ENCODE data around the gene IRGQ.
"Not testable (repeated sequence)": the region's sequence is repeated elsewhere in the genome, so short reads cannot be mapped to it uniquely, and the experiment has no call there.

Gene IRGQ

GRCh38 chr19:43595999-43596841, at the start of gene IRGQ, which contains the start of gene ZNF576:
Gene IRGQ, minus strand, starts transcription at chr19:43596134. Its CDS starts 796 bp downstream, at chr19:43595338.
Gene ZNF576, plus strand, starts transcription at chr19:43596595. Its CDS starts 514 bp downstream, at chr19:43597109.
- ATAC-seq: peak; percentile 82 to 83

GRCh38 chr19:43644181-43644580, 48.2 kb upstream of the IRGQ start:
- no peak for ATAC-seq

- no peak for ATAC-seq
Measured at GRCh38 chr19:43643326-43643725, 47.4 kb upstream of the IRGQ start.

GRCh38 chr19:43642531-43642930, 46.6 kb upstream of the IRGQ start:
- ATAC-seq: no peak

GRCh38 chr19:43641333-43641732, 45.4 kb upstream of the IRGQ start:
- ATAC-seq: no peak

- no peak for ATAC-seq
Measured at GRCh38 chr19:43640424-43640757, 44.5 kb upstream of the IRGQ start.

- ATAC-seq: peak; percentile 75 to 83
Measured at GRCh38 chr19:43639519-43640423, 43.8 kb upstream of the IRGQ start, which contains the start of gene CADM4. Gene CADM4, minus strand, starts transcription at chr19:43639850. Its CDS starts 60 bp downstream, at chr19:43639790.

- ATAC-seq: no peak
Measured at GRCh38 chr19:43638995-43639518, 43.1 kb upstream of the IRGQ start.

- no peak for ATAC-seq
Measured at GRCh38 chr19:43638214-43638994, 42.5 kb upstream of the IRGQ start.

- no peak for ATAC-seq
Measured at GRCh38 chr19:43636121-43636683, 40.3 kb upstream of the IRGQ start.

- not testable (repeated sequence) for ATAC-seq
Measured at GRCh38 chr19:43635561-43635940, 39.6 kb upstream of the IRGQ start.

GRCh38 chr19:43634872-43635560, 39.1 kb upstream of the IRGQ start:
- ATAC-seq: no peak

GRCh38 chr19:43634506-43634871, 38.6 kb upstream of the IRGQ start:
- ATAC-seq: no peak

GRCh38 chr19:43634068-43634467, 38.1 kb upstream of the IRGQ start:
- ATAC-seq: no peak

GRCh38 chr19:43633520-43633919, 37.6 kb upstream of the IRGQ start:
- no peak for ATAC-seq

GRCh38 chr19:43631491-43631890, 35.6 kb upstream of the IRGQ start:
- no peak for ATAC-seq

GRCh38 chr19:43628646-43629326, 32.9 kb upstream of the IRGQ start:
- no peak for ATAC-seq

GRCh38 chr19:43626838-43627237, 30.9 kb upstream of the IRGQ start:
- ATAC-seq: no peak

GRCh38 chr19:43625918-43626579, 30.1 kb upstream of the IRGQ start:
- no peak for ATAC-seq

GRCh38 chr19:43624933-43625332, 29.0 kb upstream of the IRGQ start:
- ATAC-seq: peak; percentile 80 to 88

All from activated CD4-positive, CD25-positive, alpha-beta regulatory T cell treated with anti-CD3 and anti-CD28 coated beads, Interleukin-2, amount 50 U/mL, for 24 hours (primary cell).